ENCODE measurements around the gene CSNK1G2. TPM values are rescaled to one million over a fixed set of nuclear protein-coding genes. Genes with fewer than 3 reads are reported as not detected.

The CSNK1G2 gene
- total RNA-seq, 1 experiment from 2014 or later: 78.0 TPM

DNA sequence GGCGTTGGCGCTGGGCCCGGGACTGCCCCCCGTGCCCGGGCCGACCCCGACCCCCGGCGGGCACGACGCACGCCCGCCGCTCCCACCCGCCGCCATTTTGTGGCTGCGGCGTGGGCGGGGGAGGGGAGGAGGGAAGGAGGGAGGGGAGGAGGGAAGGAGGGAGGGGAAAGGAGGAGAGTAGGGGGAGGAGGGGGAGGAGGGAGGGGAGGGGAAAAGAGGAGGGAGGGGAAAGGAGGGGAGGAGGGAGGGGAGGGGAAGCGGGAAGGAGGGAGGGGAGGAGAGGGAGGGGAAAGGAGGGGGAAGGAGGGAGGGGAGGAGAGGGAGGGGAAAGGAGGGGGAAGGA, 74.6 kb downstream of the CSNK1G2 start, which contains the start of gene BTBD2:
TSS of gene BTBD2 (minus strand) at position 107 of the 343 bp plus-strand sequence. CDS start at position 96, 11 bp downstream.
- H3K27ac ChIP-seq: no peak within 1 kb of the TSS
- H3K4me3 ChIP-seq: peak within 1 kb of the TSS; percentile 57
- no peaks in the 10 kb centered on the region for H3K4me1 ChIP-seq
- peak; percentile 60 to 70 for DNase-seq
- H3K9me3 ChIP-seq (replicated peaks): no peaks in the 10 kb centered on the region
- no peaks in the 10 kb centered on the region for H3K36me3 ChIP-seq
- no peaks in the 10 kb centered on the region for H3K27me3 ChIP-seq

DNA sequence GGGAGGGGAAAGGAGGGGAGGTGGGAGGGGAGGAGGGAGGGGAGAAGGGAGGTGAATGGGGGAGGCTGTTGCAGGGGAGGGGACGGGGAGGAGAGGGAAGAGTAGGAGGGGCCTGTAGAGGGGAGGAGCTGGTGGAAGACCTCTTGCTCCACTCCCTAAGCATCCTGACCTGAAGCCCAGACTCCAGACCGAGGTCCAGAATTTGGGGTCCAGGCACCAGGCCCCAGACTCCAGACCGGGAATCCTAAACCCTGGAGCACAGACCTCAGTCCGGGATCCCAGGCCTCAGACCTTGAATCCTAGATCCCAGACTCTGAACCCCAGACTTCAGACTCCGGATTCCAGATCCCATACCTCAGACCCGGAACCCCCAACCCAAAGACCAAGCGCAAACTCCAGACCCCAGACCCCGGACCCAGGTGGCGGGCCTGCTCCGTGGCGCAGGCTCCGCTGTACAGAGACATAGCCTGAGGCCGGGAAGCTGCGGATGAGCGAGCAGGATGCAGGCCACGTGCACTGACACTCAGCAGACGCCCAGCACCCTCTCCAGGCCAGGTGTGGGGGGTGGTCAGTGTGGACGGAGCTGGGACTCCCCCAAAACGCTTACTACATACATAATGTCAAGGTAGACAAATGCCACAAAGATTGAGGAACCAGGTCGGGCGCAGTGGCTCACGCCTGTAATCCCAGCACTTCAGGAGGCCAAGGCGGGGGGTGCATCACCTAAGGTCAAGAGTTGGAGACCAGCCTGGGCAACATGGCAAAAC, 75.3 kb downstream of the CSNK1G2 start:
- DNase-seq: peak; percentile 81 to 84
- no peaks in the 10 kb centered on the region for H3K4me1 ChIP-seq
- no peaks in the 10 kb centered on the region for H3K27me3 ChIP-seq
- no peak overlapping the region for H3K27ac ChIP-seq
- H3K4me3 ChIP-seq: peak overlapping the region; percentile 45
- H3K9me3 ChIP-seq (replicated peaks): no peaks in the 10 kb centered on the region
- no peaks in the 10 kb centered on the region for H3K36me3 ChIP-seq

DNA sequence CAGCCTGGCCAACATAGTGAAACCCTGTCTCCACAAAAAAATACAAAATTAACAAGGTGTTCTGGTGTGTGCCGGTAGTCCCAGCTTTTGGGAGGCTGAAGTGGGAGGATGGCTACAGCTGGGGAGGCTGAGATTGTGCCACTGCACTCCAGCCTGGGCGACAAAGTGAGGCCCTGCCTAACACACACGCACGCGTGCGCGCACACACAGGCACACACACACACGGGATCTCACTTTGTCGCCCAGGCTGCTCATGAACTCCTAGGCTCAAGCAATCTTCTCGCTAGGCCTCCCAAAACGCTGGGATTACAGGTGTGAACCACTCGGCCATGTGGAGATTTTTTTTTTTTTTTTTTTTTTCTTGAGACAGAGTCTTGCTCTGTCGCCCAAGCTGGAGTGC, 77.8 kb downstream of the CSNK1G2 start:
- no peaks in the 10 kb centered on the region for H3K36me3 ChIP-seq
- no peak overlapping the region for H3K4me3 ChIP-seq
- no peaks in the 10 kb centered on the region for H3K4me1 ChIP-seq
- no peaks in the 10 kb centered on the region for H3K9me3 ChIP-seq (replicated peaks)
- H3K27me3 ChIP-seq: no peaks in the 10 kb centered on the region
- DNase-seq: no peak
- no peak overlapping the region for H3K27ac ChIP-seq

DNA sequence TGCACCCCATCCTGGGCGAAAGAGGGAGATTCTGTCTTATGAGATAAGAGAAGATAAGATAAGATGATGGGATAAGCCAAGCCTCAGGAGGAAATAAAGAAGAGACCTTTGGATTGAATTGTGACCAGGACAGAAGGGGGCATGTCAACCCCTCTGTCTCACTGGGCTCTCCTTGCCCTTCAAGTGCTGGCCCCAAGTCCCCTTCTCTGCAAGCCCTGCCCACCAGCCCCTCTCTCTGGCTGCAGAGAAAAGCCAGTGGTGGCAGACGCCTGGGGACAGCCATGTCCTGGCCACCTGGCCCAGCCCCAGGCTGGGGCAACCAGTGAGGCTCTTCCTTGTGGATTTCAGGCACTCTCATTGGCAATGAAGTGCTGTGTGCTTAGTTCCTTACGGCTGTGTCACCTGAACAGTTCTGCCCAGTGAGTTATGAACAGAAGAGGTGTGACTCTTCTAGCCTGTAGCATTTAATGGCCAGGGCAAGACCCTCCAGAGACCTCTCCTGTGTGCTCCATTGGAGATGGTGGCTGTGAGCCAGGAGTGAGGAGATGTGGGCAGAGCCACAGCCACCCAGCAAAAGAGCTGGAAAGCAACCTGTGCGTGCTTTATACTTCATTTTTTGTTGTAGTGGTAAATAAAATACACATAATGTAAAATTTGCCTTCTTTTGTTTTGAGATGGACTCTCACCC, 80.6 kb downstream of the CSNK1G2 start:
- Histone ChIP-seq H3K27me3 (no peaks in the 10 kb centered on the region), H3K4me3 (no peak overlapping the region), H3K36me3 (no peaks in the 10 kb centered on the region), H3K9me3 (replicated peaks) (0 out of 2 replicates have a peak, but pooled peaks cover 3% of the 10 kb centered on the region), H3K27ac (no peak overlapping the region), H3K4me1 (no peaks in the 10 kb centered on the region)
- no peak for DNase-seq

DNA sequence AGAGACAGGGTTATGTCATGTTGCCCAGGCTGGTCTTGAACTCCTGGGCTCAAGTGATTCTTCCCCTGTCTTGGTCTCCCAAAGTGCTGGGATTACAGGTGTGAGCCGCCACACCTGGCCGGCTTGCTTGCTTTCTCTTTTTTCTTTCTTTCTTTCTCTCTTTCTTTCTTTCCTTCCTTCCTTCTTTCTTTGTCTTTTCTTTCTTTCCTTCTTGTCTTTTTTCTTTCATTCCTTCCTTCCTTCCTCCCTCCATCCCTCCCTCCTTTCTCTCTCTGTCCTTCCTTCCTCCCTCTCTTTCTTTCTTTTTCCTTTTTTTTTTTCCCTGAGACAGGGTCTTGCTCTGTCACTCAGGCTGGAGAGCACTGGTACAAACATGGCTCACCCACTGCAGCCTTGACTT, 81.3 kb downstream of the CSNK1G2 start:
- Histone ChIP-seq H3K4me3 (no peak overlapping the region), H3K36me3 (no peaks in the 10 kb centered on the region), H3K4me1 (no peaks in the 10 kb centered on the region), H3K27me3 (no peaks in the 10 kb centered on the region), H3K27ac (no peak overlapping the region), H3K9me3 (replicated peaks) (0 out of 2 replicates have a peak, but pooled peaks cover 3% of the 10 kb centered on the region)
- no peak for DNase-seq

DNA sequence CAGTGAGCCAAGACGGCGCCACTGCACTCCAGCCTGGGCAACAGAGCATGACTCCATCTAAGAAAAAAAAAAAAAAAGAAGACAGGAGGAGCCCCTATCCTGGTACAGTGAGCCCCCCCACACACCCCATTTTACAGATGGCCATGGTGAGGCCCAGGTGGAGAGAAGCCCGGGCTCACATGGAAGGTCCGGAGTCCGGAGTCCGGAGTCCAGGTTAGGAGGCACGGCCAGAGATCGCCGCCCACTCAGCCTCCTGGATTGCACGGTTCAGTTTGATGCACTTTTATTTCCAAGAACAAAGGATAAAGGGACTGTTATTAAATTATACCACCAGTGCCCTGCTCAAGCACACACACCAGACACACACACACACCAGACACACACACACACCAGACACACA, 85.8 kb downstream of the CSNK1G2 start:
- H3K9me3 ChIP-seq (replicated peaks): 0 out of 2 replicates have a peak, but pooled peaks cover 3% of the 10 kb centered on the region
- DNase-seq: no peak
- no peak overlapping the region for H3K4me3 ChIP-seq
- peaks cover 3% of the 10 kb centered on the region; the same call in 1 of the 2 replicates for H3K4me1 ChIP-seq
- H3K36me3 ChIP-seq: no peaks in the 10 kb centered on the region
- no peak overlapping the region for H3K27ac ChIP-seq
- H3K27me3 ChIP-seq: no peaks in the 10 kb centered on the region

DNA sequence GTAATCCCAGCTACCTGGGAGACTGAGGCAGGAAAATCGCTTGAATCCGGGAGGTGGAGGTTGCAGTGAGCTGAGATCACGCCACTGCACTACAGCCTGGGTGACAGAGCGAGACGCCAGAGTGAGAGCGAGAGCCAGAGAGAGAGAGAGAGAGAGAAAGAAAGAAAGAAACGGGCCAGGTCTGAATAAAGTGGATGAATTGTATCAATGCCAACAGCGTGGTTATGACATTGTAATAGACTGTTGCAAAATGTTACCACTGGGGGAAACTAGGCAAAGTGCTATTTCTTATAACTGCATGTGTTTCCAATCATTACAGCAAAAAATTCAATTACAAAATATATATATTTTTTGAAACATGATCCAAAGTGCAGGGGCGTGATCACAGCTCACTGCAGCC, 86.4 kb downstream of the CSNK1G2 start:
- H3K36me3 ChIP-seq: no peaks in the 10 kb centered on the region
- H3K27me3 ChIP-seq: no peaks in the 10 kb centered on the region
- H3K27ac ChIP-seq: no peak overlapping the region
- H3K4me3 ChIP-seq: no peak overlapping the region
- peaks cover 6% of the 10 kb centered on the region; the same call in 1 of the 2 replicates for H3K4me1 ChIP-seq
- H3K9me3 ChIP-seq (replicated peaks): 0 out of 2 replicates have a peak, but pooled peaks cover 3% of the 10 kb centered on the region
- no peak for DNase-seq

Other genes starting within 250 kb of the CSNK1G2 start
- not detected in 2 replicates for gene ONECUT3, start 187.7 kb upstream of the CSNK1G2 start, total RNA-seq (2014; rRNA removed; shearing (Covaris generic))
- 0.08 TPM in 1 of 2 replicates, not detected in the other for gene ATP8B3, start 128.9 kb upstream of the CSNK1G2 start, total RNA-seq (2014; rRNA removed; shearing (Covaris generic))
- gene REXO1, start 92.7 kb upstream of the CSNK1G2 start, total RNA-seq (2014; rRNA removed; shearing (Covaris generic)): 17.7 and 19.1 TPM in 2 replicates
- 5.1 and 5.8 TPM in 2 replicates for gene KLF16, start 77.6 kb upstream of the CSNK1G2 start, total RNA-seq (2014; rRNA removed; shearing (Covaris generic))
- 39.2 and 41.6 TPM in 2 replicates for gene ABHD17A, start 55.7 kb upstream of the CSNK1G2 start, total RNA-seq (2014; rRNA removed; shearing (Covaris generic))
- 4.7 and 4.8 TPM in 2 replicates for gene ADAT3, start 35.8 kb upstream of the CSNK1G2 start, total RNA-seq (2014; rRNA removed; shearing (Covaris generic))
- 29.1 and 29.2 TPM in 2 replicates for gene SCAMP4, start 35.8 kb upstream of the CSNK1G2 start, total RNA-seq (2014; rRNA removed; shearing (Covaris generic))
- gene BTBD2, start 74.5 kb downstream of the CSNK1G2 start, total RNA-seq (2014; rRNA removed; shearing (Covaris generic)): 13.9 and 16.2 TPM in 2 replicates
- gene MKNK2, start 110.1 kb downstream of the CSNK1G2 start, total RNA-seq (2014; rRNA removed; shearing (Covaris generic)): 33.2 and 34.5 TPM in 2 replicates
- 6.9 and 9.2 TPM in 2 replicates for gene MOB3A, start 155.2 kb downstream of the CSNK1G2 start, total RNA-seq (2014; rRNA removed; shearing (Covaris generic))
- gene IZUMO4, start 155.7 kb downstream of the CSNK1G2 start, total RNA-seq (2014; rRNA removed; shearing (Covaris generic)): 0.38 TPM in 1 of 2 replicates, not detected in the other
- gene AP3D1, start 210.4 kb downstream of the CSNK1G2 start, total RNA-seq (2014; rRNA removed; shearing (Covaris generic)): 101 and 107 TPM in 2 replicates
- 16.2 and 18.4 TPM in 2 replicates for gene DOT1L, start 222.8 kb downstream of the CSNK1G2 start, total RNA-seq (2014; rRNA removed; shearing (Covaris generic))